ENCODE data around the gene TLK1.
"Not testable (repeated sequence)": the region's sequence is repeated elsewhere in the genome, so short reads cannot be mapped to it uniquely, and the experiment has no call there.

The TLK1 gene

GRCh38 chr2:171083451-171083850, 77.2 kb downstream of the TLK1 start:
- no peak for DNase-seq (ENCODE audit: low read depth in 2 of 2)

GRCh38 chr2:171081649-171082111, 79.0 kb downstream of the TLK1 start:
- DNase-seq (ENCODE audit: low read depth in 2 of 2), result no peak

GRCh38 chr2:171080607-171081006, 80.1 kb downstream of the TLK1 start:
- no peak for DNase-seq (ENCODE audit: low read depth in 2 of 2)

- not testable (repeated sequence) for DNase-seq (ENCODE audit: low read depth in 2 of 2)
Observed at GRCh38 chr2:171076422-171076821, 84.3 kb downstream of the TLK1 start.

- no peak for DNase-seq (ENCODE audit: low read depth in 2 of 2)
Observed at GRCh38 chr2:171072164-171072563, 88.5 kb downstream of the TLK1 start.

- DNase-seq (ENCODE audit: low read depth in 2 of 2), result no peak
Observed at GRCh38 chr2:171069286-171069956, 91.3 kb downstream of the TLK1 start.

- no peak for DNase-seq (ENCODE audit: low read depth in 2 of 2)
Observed at GRCh38 chr2:171066110-171066509, 94.6 kb downstream of the TLK1 start.

GRCh38 chr2:171057575-171057974, 103.1 kb downstream of the TLK1 start:
- no peak for DNase-seq (ENCODE audit: low read depth in 2 of 2)

GRCh38 chr2:171056307-171056706, 104.4 kb downstream of the TLK1 start:
- DNase-seq (ENCODE audit: low read depth in 2 of 2), result no peak

- DNase-seq (ENCODE audit: low read depth in 2 of 2), result no peak
Observed at GRCh38 chr2:171049691-171050090, 111.0 kb downstream of the TLK1 start.

- no peak for DNase-seq (ENCODE audit: low read depth in 2 of 2)
Observed at GRCh38 chr2:171046048-171046560, 114.6 kb downstream of the TLK1 start.

- DNase-seq (ENCODE audit: low read depth in 2 of 2), result no peak
Observed at GRCh38 chr2:171044416-171044815, 116.3 kb downstream of the TLK1 start.

- no peak for DNase-seq (ENCODE audit: low read depth in 2 of 2)
Observed at GRCh38 chr2:171042253-171042969, 118.3 kb downstream of the TLK1 start.

GRCh38 chr2:171036532-171036931, 124.2 kb downstream of the TLK1 start:
- no peak for DNase-seq (ENCODE audit: low read depth in 2 of 2)

GRCh38 chr2:171034315-171034714, 126.4 kb downstream of the TLK1 start:
- DNase-seq (ENCODE audit: low read depth in 2 of 2), result no peak

GRCh38 chr2:171025214-171025613, 135.5 kb downstream of the TLK1 start:
- DNase-seq (ENCODE audit: low read depth in 2 of 2), result no peak

GRCh38 chr2:171018522-171018921, 142.2 kb downstream of the TLK1 start:
- no peak for DNase-seq (ENCODE audit: low read depth in 2 of 2)

- no peak for DNase-seq (ENCODE audit: low read depth in 2 of 2)
Observed at GRCh38 chr2:171016125-171016524, 144.6 kb downstream of the TLK1 start.

- no peak for DNase-seq (ENCODE audit: low read depth in 2 of 2)
Observed at GRCh38 chr2:171013851-171014250, 146.8 kb downstream of the TLK1 start.

GRCh38 chr2:171009386-171009785, 151.3 kb downstream of the TLK1 start:
- no peak for DNase-seq (ENCODE audit: low read depth in 2 of 2)

GRCh38 chr2:171008550-171009205, 152.0 kb downstream of the TLK1 start:
- DNase-seq (ENCODE audit: low read depth in 2 of 2), result no peak

- no peak for DNase-seq (ENCODE audit: low read depth in 2 of 2)
Observed at GRCh38 chr2:171004833-171005232, 155.9 kb downstream of the TLK1 start.

GRCh38 chr2:171004363-171004762, 156.3 kb downstream of the TLK1 start:
- no peak for DNase-seq (ENCODE audit: low read depth in 2 of 2)
